Fibroblast of pulmonary artery (primary cell): Measurements from ENCODE around the gene RIPK4.
A peak's percentile ranks its signal among the peaks of the same experiment; 100 is the strongest.

Experiments used
- DNase-seq: peaks from one replicate; pipeline ENCODE4 v3.0.0-alpha.2; 2010; ENCODE audit warnings: low read depth
- H3K4me3 ChIP-seq: replicated peaks from 2 replicates; pipeline ENCODE4 v1.5.1; 2011; ENCODE audit warnings: low read depth, mild to moderate bottlenecking, control low read depth, low read length, moderate library complexity
- TF ChIP-seq, protein P1 (sequence below): IDR thresholded peaks from 2 replicates; pipeline ENCODE4 v1.5.1; 2011; ENCODE audit warnings: mild to moderate bottlenecking, control low read depth, low read length, inconsistent platforms; ENCODE audit errors: missing control alignments

The RIPK4 gene

GRCh38 chr21:41761211-41761933 is 5.5 kb downstream of the RIPK4 start:
- no peak overlapping the region for H3K4me3 ChIP-seq

DNA sequence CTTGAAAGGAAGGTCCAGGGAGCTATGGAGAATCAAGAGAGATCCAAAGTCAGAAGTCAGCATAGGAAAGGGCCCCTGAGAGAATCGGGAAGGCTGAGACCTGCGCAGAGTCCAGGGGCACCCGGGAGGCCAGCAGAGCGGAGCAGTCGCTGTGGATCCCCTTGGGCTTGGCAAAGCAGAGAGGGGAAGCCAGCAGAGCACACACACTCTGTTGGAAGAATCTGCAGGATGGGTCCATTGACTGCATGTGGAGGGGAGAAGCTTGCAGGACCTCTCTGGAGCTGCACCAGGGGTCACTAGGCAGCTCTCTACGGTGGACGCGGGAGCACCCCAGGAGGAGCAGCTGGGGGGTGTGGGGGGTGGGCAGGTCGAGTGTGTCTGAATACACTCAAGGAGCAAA is 6.4 kb downstream of the RIPK4 start:
- TF ChIP-seq, protein P1, sequence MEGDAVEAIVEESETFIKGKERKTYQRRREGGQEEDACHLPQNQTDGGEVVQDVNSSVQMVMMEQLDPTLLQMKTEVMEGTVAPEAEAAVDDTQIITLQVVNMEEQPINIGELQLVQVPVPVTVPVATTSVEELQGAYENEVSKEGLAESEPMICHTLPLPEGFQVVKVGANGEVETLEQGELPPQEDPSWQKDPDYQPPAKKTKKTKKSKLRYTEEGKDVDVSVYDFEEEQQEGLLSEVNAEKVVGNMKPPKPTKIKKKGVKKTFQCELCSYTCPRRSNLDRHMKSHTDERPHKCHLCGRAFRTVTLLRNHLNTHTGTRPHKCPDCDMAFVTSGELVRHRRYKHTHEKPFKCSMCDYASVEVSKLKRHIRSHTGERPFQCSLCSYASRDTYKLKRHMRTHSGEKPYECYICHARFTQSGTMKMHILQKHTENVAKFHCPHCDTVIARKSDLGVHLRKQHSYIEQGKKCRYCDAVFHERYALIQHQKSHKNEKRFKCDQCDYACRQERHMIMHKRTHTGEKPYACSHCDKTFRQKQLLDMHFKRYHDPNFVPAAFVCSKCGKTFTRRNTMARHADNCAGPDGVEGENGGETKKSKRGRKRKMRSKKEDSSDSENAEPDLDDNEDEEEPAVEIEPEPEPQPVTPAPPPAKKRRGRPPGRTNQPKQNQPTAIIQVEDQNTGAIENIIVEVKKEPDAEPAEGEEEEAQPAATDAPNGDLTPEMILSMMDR = no peak
- DNase-seq = no peak
- no peak overlapping the region for H3K4me3 ChIP-seq

More at GRCh38 chr21:41761211-41761933, 5.5 kb downstream of the RIPK4 start:
- TF ChIP-seq, protein P1 = no peak
- DNase-seq = peak; percentile 27

GRCh38 chr21:41759926-41760325 is 6.9 kb downstream of the RIPK4 start:
- H3K4me3 ChIP-seq = no peak overlapping the region
- TF ChIP-seq, protein P1 = no peak
- DNase-seq = no peak

DNA sequence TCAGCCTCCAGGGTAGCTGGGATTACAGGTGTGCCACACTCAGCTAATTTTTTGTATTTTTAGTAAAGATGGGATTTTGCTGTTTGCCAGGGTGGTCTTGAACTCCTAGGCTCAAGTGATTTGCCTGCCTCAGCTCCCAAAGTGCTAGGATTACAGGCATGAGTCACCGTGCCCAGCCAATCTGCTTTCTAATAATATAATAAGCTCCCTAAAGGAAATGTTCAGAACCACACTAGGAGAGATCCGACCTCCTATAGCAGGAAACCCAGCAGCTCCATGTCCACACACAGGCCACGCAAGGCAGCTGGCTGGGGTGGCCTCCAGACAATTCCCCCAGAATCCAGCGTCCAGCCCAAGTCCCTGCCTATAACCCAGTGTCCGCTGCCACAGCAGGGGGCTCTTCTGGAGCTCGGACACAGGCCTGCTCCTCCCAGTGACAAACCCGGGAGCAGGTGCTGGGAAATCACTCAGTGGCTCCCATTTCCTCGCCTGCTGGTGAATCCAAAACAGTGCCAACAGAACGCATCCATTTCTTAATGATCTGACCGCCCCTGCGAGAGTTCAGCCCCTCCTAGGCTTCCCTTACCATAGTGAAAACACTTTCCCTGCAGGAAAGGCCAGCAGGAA is 7.5 kb downstream of the RIPK4 start:
- no peak for DNase-seq
- H3K4me3 ChIP-seq = no peak overlapping the region
- TF ChIP-seq, protein P1 = no peak

- no peak for DNase-seq
- no peak overlapping the region for H3K4me3 ChIP-seq
- TF ChIP-seq, protein P1 = no peak
These were observed 8.3 kb downstream of the RIPK4 start for GRCh38 chr21:41758550-41758949.

GRCh38 chr21:41755934-41756773 is 10.7 kb downstream of the RIPK4 start:
- TF ChIP-seq, protein P1 = no peak
- H3K4me3 ChIP-seq = no peak overlapping the region
- DNase-seq = no peak
